Superior temporal gyrus (tissue), 1 donor: Measurements from ENCODE around the gene TMEM229B.

Experiments
- DNase-seq: peaks from one replicate; pipeline ENCODE4 v3.0.0-alpha.2; 2016; ENCODE audit errors: extremely low spot score

The TMEM229B gene

GRCh38 chr14:67487937-67488893 lies at the start of gene TMEM229B:
TMEM229B (minus strand) TSS chr14:67488721; CDS start chr14:67473923, 14,798 bp downstream.
- no peak for DNase-seq

GRCh38 chr14:67537736-67538135 lies 49.2 kb upstream of the TMEM229B start:
- no peak for DNase-seq

GRCh38 chr14:67536087-67536486 lies 47.6 kb upstream of the TMEM229B start:
- peak; percentile 75 for DNase-seq

GRCh38 chr14:67533754-67534085 lies 45.2 kb upstream of the TMEM229B start:
- DNase-seq = peak; percentile 59

- peak; percentile 94 for DNase-seq
Observed at GRCh38 chr14:67532998-67533753, 44.7 kb upstream of the TMEM229B start, which contains the start of gene PLEKHH1. PLEKHH1 (plus strand) TSS chr14:67533290; CDS start chr14:67541868, 8,578 bp downstream.

- peak; percentile 55 for DNase-seq
Observed at GRCh38 chr14:67532606-67532997, 44.1 kb upstream of the TMEM229B start.

GRCh38 chr14:67529947-67530935 lies 41.7 kb upstream of the TMEM229B start:
- DNase-seq = no peak

- no peak for DNase-seq
Observed at GRCh38 chr14:67528276-67528675, 39.8 kb upstream of the TMEM229B start.

GRCh38 chr14:67527756-67528155 lies 39.2 kb upstream of the TMEM229B start:
- no peak for DNase-seq

GRCh38 chr14:67526676-67527459 lies 38.3 kb upstream of the TMEM229B start:
- DNase-seq = peak; percentile 91

GRCh38 chr14:67526181-67526580 lies 37.7 kb upstream of the TMEM229B start:
- no peak for DNase-seq

GRCh38 chr14:67525389-67525788 lies 36.9 kb upstream of the TMEM229B start:
- DNase-seq = no peak

- DNase-seq = no peak
Observed at GRCh38 chr14:67524634-67524963, 36.1 kb upstream of the TMEM229B start.

GRCh38 chr14:67523764-67524633 lies 35.5 kb upstream of the TMEM229B start:
- DNase-seq = no peak

GRCh38 chr14:67522270-67522669 lies 33.7 kb upstream of the TMEM229B start:
- peak; percentile 70 for DNase-seq

GRCh38 chr14:67520482-67520881 lies 32.0 kb upstream of the TMEM229B start:
- DNase-seq = peak; percentile 2

- DNase-seq = no peak
Observed at GRCh38 chr14:67519406-67519805, 30.9 kb upstream of the TMEM229B start.

- peak; percentile 87 for DNase-seq
Observed at GRCh38 chr14:67517083-67517482, 28.6 kb upstream of the TMEM229B start.

- no peak for DNase-seq
Observed at GRCh38 chr14:67516676-67517075, 28.2 kb upstream of the TMEM229B start.
